ENCODE results near the gene MIR17HG.
A peak's percentile ranks its signal among the peaks of the same experiment; 100 is the strongest.

The MIR17HG gene

DNA sequence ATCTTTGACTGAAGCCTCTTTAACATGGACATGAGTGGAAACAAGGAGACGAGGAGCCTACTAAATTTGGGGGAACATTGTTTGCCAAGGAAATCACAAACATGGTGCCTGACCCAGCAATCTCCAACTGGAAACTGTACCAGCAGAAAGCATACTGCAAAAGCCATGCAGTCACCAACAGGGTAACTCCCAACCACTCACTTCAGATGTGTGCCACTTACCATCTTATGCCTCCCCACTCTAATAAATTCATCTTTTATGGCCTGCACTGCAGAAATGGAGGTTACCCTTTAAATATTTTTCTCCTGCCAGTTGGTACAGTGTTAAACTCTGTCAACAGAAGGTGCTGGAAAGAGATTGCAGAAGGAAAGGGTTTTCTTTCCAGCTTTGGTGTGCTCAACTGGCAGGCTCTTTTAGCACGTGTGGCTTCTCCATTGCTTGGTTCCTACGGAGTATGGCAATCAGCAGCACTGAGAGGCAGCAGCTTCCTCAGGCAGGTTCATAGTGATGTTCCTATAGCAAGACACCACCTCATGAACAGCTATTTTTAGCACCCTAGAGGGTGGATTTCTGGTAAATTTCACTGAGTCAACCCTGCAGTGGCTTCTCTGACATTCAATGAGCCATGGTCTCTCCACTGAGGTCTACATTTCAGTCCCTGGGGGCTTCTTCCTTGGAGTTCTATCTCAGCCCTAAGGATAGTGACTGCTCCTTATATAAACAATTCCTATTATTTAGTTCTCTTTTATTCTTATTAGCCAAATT is 21.4 kb downstream of the MIR17HG start:
- no peak for DNase-seq (ENCODE audit: low spot score)

DNA sequence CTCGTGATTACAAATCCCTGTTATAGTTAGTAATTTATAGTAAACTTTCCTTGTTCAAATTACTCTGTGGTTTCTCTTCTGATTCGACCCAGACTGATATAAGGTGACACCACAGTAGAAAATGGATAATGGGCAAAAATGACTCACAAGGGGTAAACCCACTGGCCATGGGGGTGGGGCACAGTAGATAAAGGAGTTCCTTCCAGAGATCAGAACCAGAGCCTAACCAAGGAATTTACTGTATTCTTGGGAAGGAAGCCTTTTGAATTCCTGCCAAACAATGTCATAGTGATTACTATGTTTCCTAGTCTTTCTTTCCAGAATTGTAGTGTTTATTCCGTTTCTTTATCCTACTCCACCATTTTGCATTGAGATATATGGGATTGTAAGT is 21.9 kb downstream of the MIR17HG start:
- DNase-seq (ENCODE audit: low spot score), result no peak

DNA sequence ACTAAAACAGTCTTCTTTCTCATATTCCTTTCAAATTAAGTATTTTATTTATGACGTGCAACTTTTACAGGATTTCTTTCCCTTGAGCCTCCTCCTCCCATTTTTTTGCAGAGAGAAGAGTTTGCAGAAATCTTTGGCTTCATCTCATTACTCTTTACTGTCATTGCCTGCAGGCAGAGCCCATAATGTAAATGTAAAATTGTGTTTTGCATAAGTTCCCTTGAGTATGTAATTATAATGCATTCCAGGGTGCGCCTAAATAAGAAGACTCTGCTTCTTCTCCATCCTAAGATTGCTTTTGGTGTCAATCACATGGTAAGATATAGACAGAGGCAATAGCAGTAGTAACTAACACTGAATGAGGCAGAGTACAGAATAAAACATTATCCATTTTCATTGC is 23.0 kb downstream of the MIR17HG start:
- DNase-seq (ENCODE audit: low spot score), result no peak

DNA sequence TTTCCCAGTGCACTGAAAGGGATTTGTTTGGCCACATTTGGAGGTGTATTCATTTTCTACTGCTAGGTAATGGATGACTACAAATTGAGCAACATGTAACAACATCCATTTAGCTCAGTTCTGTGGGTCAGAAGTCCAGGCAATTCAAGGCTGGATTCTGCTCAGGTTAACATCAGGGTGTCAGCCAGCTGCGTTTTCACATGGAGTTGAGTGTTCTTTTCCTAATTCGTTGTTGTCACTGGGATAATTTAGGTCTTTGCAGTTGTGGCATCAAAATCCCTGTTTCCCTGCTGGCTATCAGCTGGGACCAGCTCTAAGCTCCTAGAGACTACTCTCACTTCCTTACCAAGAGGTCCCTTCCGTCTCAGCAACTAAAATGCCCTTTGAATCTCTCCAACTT is 25.4 kb downstream of the MIR17HG start:
- no peak for DNase-seq (ENCODE audit: low spot score)

DNA sequence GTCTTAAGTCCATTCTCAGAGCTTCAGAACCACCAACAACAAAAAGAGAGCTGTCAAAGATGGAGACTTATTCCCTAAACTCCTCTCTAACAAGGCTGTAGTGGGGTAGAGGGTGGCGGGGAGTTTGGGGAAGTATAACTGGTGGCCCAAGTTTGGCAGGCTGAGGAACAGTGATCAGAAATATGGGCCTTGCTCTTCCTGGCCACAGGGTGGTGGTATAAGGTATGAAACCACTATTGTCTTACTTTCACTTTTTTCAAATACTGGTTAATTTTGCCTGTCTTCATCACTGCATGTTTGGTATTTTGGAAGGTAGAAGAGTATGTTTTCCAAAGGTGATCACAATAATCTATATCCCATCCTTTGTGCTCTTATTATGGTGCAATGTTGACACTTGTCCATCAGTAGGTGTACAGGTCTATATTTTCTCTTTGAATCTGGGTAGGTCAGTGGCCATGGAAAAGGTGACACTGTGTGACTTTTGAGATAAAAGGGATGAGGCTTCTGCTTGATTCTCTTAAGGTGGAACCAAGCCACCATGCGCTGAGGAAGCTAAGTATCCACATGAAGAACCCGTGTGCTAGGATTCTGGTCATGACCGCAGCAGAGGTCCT is 27.7 kb downstream of the MIR17HG start:
- DNase-seq (ENCODE audit: low spot score), result no peak

DNA sequence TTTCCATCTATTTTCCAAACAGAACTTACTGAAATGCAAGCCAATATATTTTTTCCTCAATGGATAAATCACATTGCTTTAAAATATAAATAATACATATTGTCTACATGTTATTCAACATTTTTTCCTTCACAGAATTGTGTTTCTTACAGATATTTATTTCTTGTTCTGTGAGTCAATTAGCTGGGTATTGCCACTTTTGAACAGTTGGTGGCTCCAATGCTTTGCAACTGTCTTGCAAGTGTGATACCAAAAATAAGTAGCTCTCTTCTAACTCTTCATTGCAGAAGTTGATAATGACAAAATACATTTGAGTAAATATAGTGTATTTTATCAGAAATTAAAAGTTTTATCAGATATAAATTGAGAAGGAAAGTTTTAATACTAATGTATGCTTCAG is 33.9 kb downstream of the MIR17HG start:
- no peak for DNase-seq (ENCODE audit: low spot score)

DNA sequence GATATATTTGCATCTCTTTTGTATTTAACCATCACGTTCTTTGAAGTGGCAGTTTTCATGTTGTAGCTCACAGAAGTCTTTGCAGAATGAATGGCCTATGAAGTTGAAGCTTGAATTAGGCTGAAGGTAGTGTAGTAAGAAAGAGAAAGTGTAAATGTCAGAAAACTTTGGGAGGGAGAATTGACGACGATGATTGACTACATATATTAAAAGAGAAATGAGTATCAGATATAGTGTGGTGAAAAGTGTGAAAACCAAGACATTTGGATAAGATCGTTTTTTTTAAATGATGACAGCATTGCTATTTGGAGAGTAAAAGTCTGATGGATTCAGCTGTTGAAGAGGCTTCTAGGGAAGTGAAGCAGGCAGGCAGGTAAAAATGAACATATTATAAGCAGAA is 36.3 kb downstream of the MIR17HG start:
- DNase-seq (ENCODE audit: low spot score), result no peak

DNA sequence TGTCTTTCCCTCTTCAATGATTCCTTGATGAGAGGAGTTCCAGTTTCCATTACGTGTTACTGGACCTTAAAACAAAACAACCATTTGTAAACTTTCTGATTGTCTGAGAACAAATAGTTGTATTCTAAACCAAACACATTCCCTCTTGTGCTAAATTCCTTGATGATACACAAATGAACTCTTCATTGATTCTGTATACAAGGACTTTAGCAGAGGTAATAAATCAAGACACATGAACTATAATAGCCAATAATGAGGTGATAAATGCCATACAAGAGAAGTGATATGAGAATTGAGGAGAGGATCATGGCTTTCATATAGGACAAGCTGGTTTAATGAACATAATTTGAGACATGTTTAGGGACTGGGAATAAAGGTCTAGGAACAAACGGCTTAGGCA is 37.4 kb downstream of the MIR17HG start:
- DNase-seq (ENCODE audit: low spot score), result no peak

DNA sequence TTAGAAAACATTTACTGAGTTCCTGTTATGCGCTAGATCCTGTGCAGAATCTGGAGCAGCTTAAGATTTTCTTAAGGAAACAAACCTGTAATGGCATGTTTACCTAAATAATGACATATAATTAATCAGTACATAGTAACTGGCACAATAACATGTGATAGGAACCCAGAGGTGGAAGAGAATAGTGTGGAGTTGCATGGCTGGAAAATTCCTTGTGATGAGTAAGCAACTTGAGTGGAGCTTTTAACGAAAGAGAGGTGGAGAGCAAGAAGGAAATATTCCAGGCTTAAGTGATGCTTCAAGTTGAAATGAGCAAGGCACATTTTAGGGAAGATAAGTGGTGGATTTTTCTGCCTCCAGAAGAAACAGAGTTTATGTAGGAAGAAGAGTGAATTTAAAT is 41.7 kb downstream of the MIR17HG start:
- no peak for DNase-seq (ENCODE audit: low spot score)

DNA sequence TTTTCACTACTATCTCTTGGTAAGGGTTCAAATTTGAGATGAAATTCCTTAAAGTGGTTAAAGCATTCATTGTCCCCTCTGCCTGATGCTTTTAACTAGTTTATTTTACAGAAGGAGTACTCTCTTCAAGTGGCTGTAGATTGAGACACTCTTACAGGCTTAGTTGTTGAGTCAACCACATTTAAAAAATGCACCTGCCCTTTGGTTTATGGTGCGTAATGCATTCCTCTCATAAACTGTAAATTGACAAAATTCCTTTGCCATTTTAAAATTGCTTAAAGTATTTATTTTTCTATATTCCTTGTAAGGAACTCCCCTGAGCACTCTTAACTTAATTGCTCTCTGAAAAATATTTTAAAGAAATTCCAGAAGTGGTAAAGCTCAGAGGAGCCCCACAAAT is 50.1 kb downstream of the MIR17HG start:
- DNase-seq (ENCODE audit: low spot score), result no peak

DNA sequence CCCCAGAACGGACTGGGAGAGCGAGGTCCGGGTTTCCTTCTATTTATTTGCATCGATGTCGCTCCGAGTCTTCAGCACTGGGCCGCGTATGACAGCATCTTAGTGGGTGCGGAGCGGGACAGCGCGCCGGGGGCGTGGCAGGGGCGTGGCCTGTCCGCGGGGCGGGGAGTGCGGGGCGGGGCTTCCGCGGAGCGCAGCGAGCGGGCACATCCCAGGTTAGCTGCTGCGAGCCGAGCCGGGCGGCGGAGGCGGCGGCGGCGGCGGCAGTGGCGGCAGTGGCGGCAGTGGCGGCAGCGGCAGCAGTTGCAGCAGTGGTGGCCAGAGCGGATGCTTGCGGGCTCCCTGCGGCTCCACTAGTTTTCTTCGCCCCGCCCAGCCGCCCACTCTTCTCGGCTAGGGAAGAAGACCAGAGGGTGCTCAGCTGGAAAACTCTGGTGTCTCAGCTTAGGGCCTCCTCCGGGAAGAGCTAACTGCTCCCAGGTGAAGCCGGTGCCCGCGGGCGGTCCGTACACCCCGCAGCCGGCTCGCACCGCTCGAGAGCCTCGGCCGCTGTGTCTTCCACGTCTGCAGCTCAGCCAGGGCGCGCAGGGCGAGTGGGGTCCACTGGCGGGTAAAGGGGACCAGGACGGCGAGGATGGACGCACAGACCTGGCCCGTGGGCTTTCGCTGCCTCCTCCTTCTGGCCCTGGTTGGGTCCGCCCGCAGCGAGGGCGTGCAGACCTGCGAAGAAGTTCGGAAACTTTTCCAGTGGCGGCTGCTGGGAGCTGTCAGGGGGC is 51.1 kb downstream of the MIR17HG start, which contains the start of gene GPC5:
Gene GPC5, plus strand, starts transcription at position 209 of the 776 bp plus-strand sequence.
- peak; percentile 54 for DNase-seq (ENCODE audit: low spot score)

DNA sequence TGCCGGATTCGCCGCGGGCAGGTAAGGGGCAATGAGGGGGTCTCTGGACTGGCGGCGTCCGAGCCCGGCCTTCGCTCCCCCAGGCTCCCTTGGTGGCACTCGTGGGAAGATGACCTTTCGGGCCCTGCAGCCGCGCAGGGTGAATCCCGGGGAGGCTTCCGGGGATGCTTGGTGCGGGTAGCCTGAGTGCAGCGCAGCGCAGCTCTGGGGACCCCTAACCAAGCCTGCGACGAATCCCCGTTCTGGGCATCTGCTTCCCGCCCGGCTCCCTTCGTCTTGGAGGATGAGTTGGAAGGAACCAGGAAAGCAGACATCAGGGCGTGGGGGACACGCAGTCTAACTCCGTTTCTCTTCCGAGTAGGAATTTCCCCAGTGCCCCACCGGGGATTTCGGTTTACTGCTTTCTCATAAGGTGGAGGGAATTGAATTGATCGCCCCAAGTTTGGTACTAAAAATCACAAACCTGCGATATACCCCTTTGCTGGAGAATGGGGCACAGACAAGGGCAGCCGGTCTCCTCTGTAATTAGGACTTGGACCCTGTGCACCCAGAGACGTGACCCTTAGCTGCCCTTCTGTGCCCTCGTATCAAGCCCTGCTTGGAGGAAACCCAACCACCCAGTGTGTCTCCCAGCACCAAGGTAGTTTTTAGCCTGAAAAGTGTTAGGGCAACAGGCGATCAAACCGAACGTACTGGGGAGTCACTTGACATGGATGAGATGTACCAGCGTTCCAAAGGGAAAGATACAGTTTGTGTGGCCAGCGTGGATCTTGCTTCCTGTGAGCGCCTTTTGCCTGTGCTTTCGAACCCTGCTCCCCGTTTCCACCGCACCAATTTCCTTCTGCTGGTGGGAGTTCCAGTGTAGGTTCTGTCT is 51.9 kb downstream of the MIR17HG start:
- no peak for DNase-seq (ENCODE audit: low spot score)

DNA sequence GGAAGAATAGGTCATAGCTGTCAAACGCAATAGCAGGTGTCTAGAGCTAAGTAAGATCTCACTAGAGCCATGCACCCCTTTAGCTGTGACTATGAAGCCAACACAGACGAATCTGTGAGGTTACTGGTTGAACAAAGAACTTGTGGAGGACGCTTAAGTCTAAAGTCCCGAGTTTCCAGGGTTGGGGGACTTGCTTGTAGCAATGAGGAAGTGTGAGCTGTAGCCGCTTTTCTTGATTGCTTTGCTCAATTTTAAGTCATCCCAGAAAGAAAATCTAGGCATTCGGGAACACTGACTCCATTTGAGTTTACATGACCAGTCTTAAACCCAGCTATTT is 52.5 kb downstream of the MIR17HG start:
- no peak for DNase-seq (ENCODE audit: low spot score)

DNA sequence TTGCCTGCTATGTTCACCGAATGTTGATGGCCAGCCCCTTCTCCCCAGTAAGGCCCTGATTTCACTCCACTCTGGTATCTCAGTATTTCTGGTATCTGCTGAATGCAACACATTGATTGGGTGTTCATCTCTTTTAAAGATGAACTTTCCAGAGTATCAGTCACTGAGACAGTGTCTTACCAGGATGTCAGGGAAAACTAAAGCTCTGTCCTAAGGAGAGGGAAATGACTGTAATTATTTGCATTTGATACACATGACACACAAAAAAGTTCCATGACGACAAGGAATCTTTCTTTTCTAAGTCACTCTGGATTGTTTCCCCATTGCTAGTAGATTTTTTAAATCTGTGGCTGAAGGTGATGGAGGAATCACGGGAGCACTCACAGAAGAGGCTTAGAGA is 53.2 kb downstream of the MIR17HG start:
- no peak for DNase-seq (ENCODE audit: low spot score)

DNA sequence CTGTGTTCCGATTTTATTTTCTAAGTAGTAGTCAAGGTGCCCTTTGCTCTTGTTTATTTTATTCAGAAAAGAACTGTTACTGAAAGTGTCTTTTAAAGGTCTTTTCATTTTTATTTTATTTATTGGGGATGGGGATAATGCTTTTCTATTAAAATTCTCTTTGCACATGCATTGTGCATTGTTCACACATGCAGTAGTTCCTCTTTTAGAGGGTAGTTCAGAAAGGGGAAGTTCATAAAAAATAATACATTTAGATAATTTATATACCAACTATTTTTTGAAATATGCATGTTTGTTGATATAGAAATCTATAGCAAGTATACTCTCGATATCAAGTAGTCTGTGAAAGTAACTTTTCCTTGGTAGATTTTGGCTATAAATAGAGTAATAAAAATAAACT is 54.4 kb downstream of the MIR17HG start:
- no peak for DNase-seq (ENCODE audit: low spot score)
